ENCODE measurements around the gene CHST7.

DNA sequence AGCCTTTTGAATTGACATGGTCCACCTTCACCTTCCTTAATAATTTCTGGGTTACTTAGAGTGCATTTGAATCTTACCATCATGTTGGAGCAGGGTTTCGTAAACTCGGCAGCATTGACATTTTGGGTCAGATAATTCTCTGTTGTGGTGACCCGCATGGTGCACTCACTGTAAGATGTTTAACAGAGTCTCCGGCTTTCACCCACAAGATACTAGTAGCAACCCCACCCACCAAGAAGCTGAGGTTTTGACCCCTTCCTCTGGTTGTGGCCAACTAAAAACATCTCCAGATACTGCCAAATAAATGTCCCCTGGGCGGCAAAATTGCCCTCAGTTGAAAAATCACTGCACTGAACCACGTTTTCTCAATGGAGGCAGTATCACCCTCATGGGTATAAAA is 62.7 kb downstream of the CHST7 start:
- TF ChIP-seq, protein P1, sequence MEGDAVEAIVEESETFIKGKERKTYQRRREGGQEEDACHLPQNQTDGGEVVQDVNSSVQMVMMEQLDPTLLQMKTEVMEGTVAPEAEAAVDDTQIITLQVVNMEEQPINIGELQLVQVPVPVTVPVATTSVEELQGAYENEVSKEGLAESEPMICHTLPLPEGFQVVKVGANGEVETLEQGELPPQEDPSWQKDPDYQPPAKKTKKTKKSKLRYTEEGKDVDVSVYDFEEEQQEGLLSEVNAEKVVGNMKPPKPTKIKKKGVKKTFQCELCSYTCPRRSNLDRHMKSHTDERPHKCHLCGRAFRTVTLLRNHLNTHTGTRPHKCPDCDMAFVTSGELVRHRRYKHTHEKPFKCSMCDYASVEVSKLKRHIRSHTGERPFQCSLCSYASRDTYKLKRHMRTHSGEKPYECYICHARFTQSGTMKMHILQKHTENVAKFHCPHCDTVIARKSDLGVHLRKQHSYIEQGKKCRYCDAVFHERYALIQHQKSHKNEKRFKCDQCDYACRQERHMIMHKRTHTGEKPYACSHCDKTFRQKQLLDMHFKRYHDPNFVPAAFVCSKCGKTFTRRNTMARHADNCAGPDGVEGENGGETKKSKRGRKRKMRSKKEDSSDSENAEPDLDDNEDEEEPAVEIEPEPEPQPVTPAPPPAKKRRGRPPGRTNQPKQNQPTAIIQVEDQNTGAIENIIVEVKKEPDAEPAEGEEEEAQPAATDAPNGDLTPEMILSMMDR (IDR thresholded peaks at IDR 0.05; ENCODE audit: low read depth, low read length), result no peak
- TF ChIP-seq MYC (IDR thresholded peaks at IDR 0.05; ENCODE audit: low read depth, low read length), result no peak
